GM18867 (cell line): ENCODE results near the gene GIPR.
"Not testable (repeated sequence)": the region's sequence is repeated elsewhere in the genome, so short reads cannot be mapped to it uniquely, and the experiment has no call there.

ENCODE experiments used
- ATAC-seq: cut with Tn5 transposase; IDR thresholded peaks from one replicate; pipeline ENCODE4 v1.9.1; 2021; ENCODE audit warnings: mild to moderate bottlenecking, moderate library complexity; ENCODE audit not compliant: unreplicated experiment

GIPR gene

GRCh38 chr19:45645631-45646344, 22.2 kb upstream of the GIPR start:
- peak; percentile 34 for ATAC-seq

GRCh38 chr19:45646345-45646698, 21.7 kb upstream of the GIPR start:
- ATAC-seq: no peak

GRCh38 chr19:45650722-45651121, 17.3 kb upstream of the GIPR start:
- ATAC-seq: no peak

- ATAC-seq: no peak
Observed at GRCh38 chr19:45653634-45654033, 14.4 kb upstream of the GIPR start.

GRCh38 chr19:45655073-45655472, 12.9 kb upstream of the GIPR start:
- no peak for ATAC-seq

GRCh38 chr19:45657520-45658167, 10.4 kb upstream of the GIPR start:
- ATAC-seq: no peak

GRCh38 chr19:45659096-45659729, 8.8 kb upstream of the GIPR start:
- no peak for ATAC-seq

GRCh38 chr19:45660636-45661035, 7.4 kb upstream of the GIPR start:
- no peak for ATAC-seq

GRCh38 chr19:45663800-45664199, 4.2 kb upstream of the GIPR start:
- no peak for ATAC-seq

- no peak for ATAC-seq
Observed at GRCh38 chr19:45664575-45664974, 3.4 kb upstream of the GIPR start.

GRCh38 chr19:45668342-45668871, 386 bp downstream of the GIPR start:
- no peak for ATAC-seq

- peak; percentile 49 for ATAC-seq
Observed at GRCh38 chr19:45670670-45671453, 2.8 kb downstream of the GIPR start.

GRCh38 chr19:45674946-45675345, 6.9 kb downstream of the GIPR start:
- ATAC-seq: no peak

- no peak for ATAC-seq
Observed at GRCh38 chr19:45676851-45677263, 8.8 kb downstream of the GIPR start.

GRCh38 chr19:45677351-45678230, 9.6 kb downstream of the GIPR start:
- ATAC-seq: no peak

- ATAC-seq: peak; percentile 79
Observed at GRCh38 chr19:45681391-45682015, 13.5 kb downstream of the GIPR start.

- ATAC-seq: no peak
Observed at GRCh38 chr19:45682117-45682516, 14.1 kb downstream of the GIPR start.

GRCh38 chr19:45682908-45683307, 14.9 kb downstream of the GIPR start:
- no peak for ATAC-seq

GRCh38 chr19:45685045-45685444, 17.0 kb downstream of the GIPR start:
- not testable (repeated sequence) for ATAC-seq

GRCh38 chr19:45687599-45687998, 19.6 kb downstream of the GIPR start:
- no peak for ATAC-seq
